OCI-LY7 (cell line): Measurements from ENCODE around the gene SPRED2.

ENCODE experiments used
- CTCF ChIP-seq: fragments of 200-600 bp; sonication (generic); conservative IDR thresholded peaks from 2 replicates; pipeline ENCODE4 v1.5.1; 2014; ENCODE audit warnings: mild to moderate bottlenecking, antibody characterized with exemption, low read length, moderate library complexity, mixed read lengths
- EZH2phosphoT487 ChIP-seq: fragments of 200-600 bp; sonication (generic); IDR thresholded peaks from 2 replicates; pipeline ENCODE4 v1.6.1; 2018; ENCODE audit warnings: low read depth, borderline replicate concordance, mild to moderate bottlenecking, mixed run types, antibody characterized with exemption, low read length, moderate library complexity, mixed read lengths

GRCh38 chr2:65397122-65397521, 35.3 kb downstream of the SPRED2 start:
- TF ChIP-seq CTCF (no peak), EZH2phosphoT487 (no peak)
